GM12878 (cell line): ENCODE results near the gene RAPGEF1. TPM values are rescaled to one million over a fixed set of nuclear protein-coding genes. Genes with fewer than 3 reads are reported as not detected.

ENCODE experiments used
- ASH2L ChIP-seq: fragments of 300-600, 200-600 bp; sonication (generic); IDR thresholded peaks from 2 replicates; pipeline ENCODE4 v1.6.1; 2017; ENCODE audit warnings: low read depth, mild to moderate bottlenecking, borderline replicate concordance
- ATF7 ChIP-seq: fragments of 450-650 bp; IDR thresholded peaks from 2 replicates; pipeline ENCODE4 v1.6.1; 2016; ENCODE audit warnings: low read depth, mild to moderate bottlenecking
- BACH1 ChIP-seq: fragments of 450-650 bp; IDR thresholded peaks from 2 replicates; pipeline ENCODE4 v1.6.1; 2017; ENCODE audit warnings: mild to moderate bottlenecking, borderline replicate concordance
- BCL11A ChIP-seq: IDR thresholded peaks from 2 replicates; pipeline ENCODE4 v1.6.1; 2011; ENCODE audit warnings: low read depth, low read length
- BCLAF1 ChIP-seq: fragments of 450-650 bp; IDR thresholded peaks from 2 replicates; pipeline ENCODE4 v1.6.1; 2017; ENCODE audit warnings: antibody characterized with exemption, mild to moderate bottlenecking, moderate library complexity
- BHLHE40 ChIP-seq, 2 experiments: fragments of 450-650 bp in 1 of 2; IDR thresholded peaks; 2 replicates each; pipeline ENCODE4 v1.6.1; 2011 to 2017; ENCODE audit warnings: low read depth in 2 of 2, borderline replicate concordance in 1 of 2, improper control_type of control experiment in 1 of 2, low read length in 1 of 2, mild to moderate bottlenecking in 1 of 2
- BRCA1 ChIP-seq: IDR thresholded peaks from 2 replicates; pipeline ENCODE4 v1.6.1; 2011; ENCODE audit warnings: low read depth, low read length, improper control_type of control experiment
- CBX5 ChIP-seq: sonication (generic); IDR thresholded peaks from 2 replicates; pipeline ENCODE4 v1.6.1; 2016; ENCODE audit warnings: low read depth, moderate library complexity, mild to moderate bottlenecking, inconsistent platforms
- EED ChIP-seq: sonication (generic); IDR thresholded peaks from 2 replicates; pipeline ENCODE4 v1.6.1; 2016; ENCODE audit warnings: antibody characterized with exemption, low read depth
- ESRRA ChIP-seq: IDR thresholded peaks from 2 replicates; pipeline ENCODE4 v1.6.1; 2012; ENCODE audit warnings: mild to moderate bottlenecking, low read length, improper control_type of control experiment
- EZH2 ChIP-seq: IDR thresholded peaks from 2 replicates; pipeline ENCODE4 v1.6.1; 2012; ENCODE audit warnings: low read depth, mild to moderate bottlenecking, control low read depth, inconsistent platforms, low read length, borderline replicate concordance; ENCODE audit not compliant: control insufficient read depth
- HCFC1 ChIP-seq: fragments of 150-350 bp; IDR thresholded peaks from 2 replicates; pipeline ENCODE4 v1.6.1; 2014; ENCODE audit warnings: low read length
- IKZF1 ChIP-seq: fragments of 450-650 bp; conservative IDR thresholded peaks from 2 replicates; pipeline ENCODE4 v1.6.1; 2017; ENCODE audit warnings: antibody characterized with exemption, mild to moderate bottlenecking
- KDM1A ChIP-seq: fragments of 200-600 bp; sonication (generic); IDR thresholded peaks from 2 replicates; pipeline ENCODE4 v1.6.1; 2016; ENCODE audit warnings: borderline replicate concordance
- NFYA ChIP-seq: IDR thresholded peaks from 2 replicates; pipeline ENCODE4 v1.6.1; 2011; ENCODE audit warnings: low read depth, mild to moderate bottlenecking, low read length, improper control_type of control experiment, borderline replicate concordance
- NFYB ChIP-seq: IDR thresholded peaks from 2 replicates; pipeline ENCODE4 v1.6.1; 2011; ENCODE audit warnings: low read depth, mild to moderate bottlenecking, low read length, improper control_type of control experiment, moderate library complexity; ENCODE audit not compliant: insufficient read depth
- NR2C2 ChIP-seq: IDR thresholded peaks from 2 replicates; pipeline ENCODE4 v1.6.1; 2011; ENCODE audit warnings: borderline replicate concordance, low read depth; ENCODE audit not compliant: control insufficient read depth, insufficient read length
- PBX3 ChIP-seq: IDR thresholded peaks from 2 replicates; pipeline ENCODE4 v1.6.1; 2011; ENCODE audit warnings: mild to moderate bottlenecking, low read depth, low read length, moderate library complexity; ENCODE audit not compliant: insufficient replicate concordance
- RB1 ChIP-seq: fragments of 450-650 bp; formaldehyde crosslinking; IDR thresholded peaks from 2 replicates; pipeline ENCODE4 v1.6.1; 2017; ENCODE audit warnings: mild to moderate bottlenecking, borderline replicate concordance
- SMC3 ChIP-seq: IDR thresholded peaks from 2 replicates; pipeline ENCODE4 v1.6.1; 2011; ENCODE audit warnings: low read length, improper control_type of control experiment, borderline replicate concordance
- SUZ12 ChIP-seq: fragments of 200-600 bp; sonication (generic); IDR thresholded peaks from one replicate; pipeline ENCODE4 v1.6.1; 2018; ENCODE audit warnings: antibody characterized with exemption, mild to moderate bottlenecking; ENCODE audit not compliant: unreplicated experiment
- TCF3 ChIP-seq: IDR thresholded peaks from 2 replicates; pipeline ENCODE4 v1.6.1; 2012; ENCODE audit warnings: low read depth, mild to moderate bottlenecking, low read length, borderline replicate concordance; ENCODE audit not compliant: insufficient read depth
- ZBED1 ChIP-seq: IDR thresholded peaks from 2 replicates; pipeline ENCODE4 v1.6.1; 2016; ENCODE audit warnings: borderline replicate concordance
- ZBTB4 ChIP-seq: fragments of 450-650 bp; formaldehyde crosslinking; IDR thresholded peaks from 2 replicates; pipeline ENCODE4 v1.4.0; 2022; ENCODE audit warnings: mild to moderate bottlenecking, moderate library complexity
- polyA plus RNA-seq, 11 experiments: library from polyadenylated mRNA; depleted of rRNA in 4 of 11; unstranded in 6 of 11; stranded (reverse) in 5 of 11; fragments of >200 nt; fragmentation: Nextera tagmentation in 4 of 11; fragmentation: Illumina TruSeq in 1 of 11; extraction: Ambion mirVana in 4 of 11; extraction: Trizol in 1 of 11; gene quantifications; 1 replicate in 1 of 11; 2 replicates in 10 of 11; pipeline versions ENCODE4 v1.2.1 to v1.2.3, GENCODE V29; 2011 to 2016; ENCODE audit warnings: inconsistent platforms in 2 of 11, missing spikeins in 2 of 11, low read depth in 1 of 11
- total RNA-seq, 4 experiments: library from RNA; depleted of rRNA in 3 of 4; stranded (reverse); fragments of >200 nt in 3 of 4; fragmentation: Illumina TruSeq in 1 of 4; extraction: Trizol in 1 of 4; gene quantifications; 2 replicates each; pipeline versions ENCODE4 v1.2.1 to v1.2.3, GENCODE V29; 2013 to 2021

RAPGEF1 gene
- total and polyA plus RNA-seq, 10 of the 15 experiments (the other 5 are each of a cell fraction or from before 2014, with no cell fraction given), result 0.42 to 113 (median 45.9) TPM

GRCh38 chr9:131739959-131740648 is at the start of gene RAPGEF1 (continued):
- no peak for TF ChIP-seq BCLAF1
- TF ChIP-seq SMC3, result peak; percentile 76
- no peak for TF ChIP-seq NFYA
- no peak for TF ChIP-seq ESRRA
- no peak for TF ChIP-seq PBX3
- no peak for TF ChIP-seq SUZ12
- TF ChIP-seq ZBED1, result no peak
- 0 out of 2 replicates have a peak, but pooled peaks have one; percentile 16 for TF ChIP-seq BACH1
- TF ChIP-seq IKZF1, result no peak
- TF ChIP-seq RB1, result no peak
- TF ChIP-seq CBX5, result no peak
- TF ChIP-seq ATF7, result no peak
- no peak for TF ChIP-seq BRCA1
- no peak for TF ChIP-seq ASH2L
- no peak for TF ChIP-seq NR2C2
- TF ChIP-seq TCF3, result peak; percentile 60; the same call in 1 of the 2 replicates
- no peak for TF ChIP-seq HCFC1
- no peak for TF ChIP-seq EED
- TF ChIP-seq BCL11A, result no peak
- TF ChIP-seq KDM1A, result no peak
- TF ChIP-seq ZBTB4, result no peak
- no peak for TF ChIP-seq EZH2
- no peak for TF ChIP-seq NFYB
- peak; percentile 22 to 49; a peak in 3 of 4 replicates for TF ChIP-seq BHLHE40 (IDR thresholded peaks at IDR 0.05; ENCODE audit: borderline replicate concordance in 1 of 2, low read depth in 2 of 2, low read length in 1 of 2)
